ENCODE measurements around the gene ERBB4.

- TF ChIP-seq, protein P1, sequence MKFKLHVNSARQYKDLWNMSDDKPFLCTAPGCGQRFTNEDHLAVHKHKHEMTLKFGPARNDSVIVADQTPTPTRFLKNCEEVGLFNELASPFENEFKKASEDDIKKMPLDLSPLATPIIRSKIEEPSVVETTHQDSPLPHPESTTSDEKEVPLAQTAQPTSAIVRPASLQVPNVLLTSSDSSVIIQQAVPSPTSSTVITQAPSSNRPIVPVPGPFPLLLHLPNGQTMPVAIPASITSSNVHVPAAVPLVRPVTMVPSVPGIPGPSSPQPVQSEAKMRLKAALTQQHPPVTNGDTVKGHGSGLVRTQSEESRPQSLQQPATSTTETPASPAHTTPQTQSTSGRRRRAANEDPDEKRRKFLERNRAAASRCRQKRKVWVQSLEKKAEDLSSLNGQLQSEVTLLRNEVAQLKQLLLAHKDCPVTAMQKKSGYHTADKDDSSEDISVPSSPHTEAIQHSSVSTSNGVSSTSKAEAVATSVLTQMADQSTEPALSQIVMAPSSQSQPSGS (IDR thresholded peaks at IDR 0.05; ENCODE audit: low read length): no peak
- TF ChIP-seq CTCF (IDR thresholded peaks at IDR 0.05; ENCODE audit: control extremely low read depth in 1 of 3, insufficient read depth in 1 of 3, low read depth in 1 of 3, low read length in 3 of 3) (no peak), JUN (IDR thresholded peaks at IDR 0.05; ENCODE audit: low read depth, low read length) (no peak), CHD1 (IDR thresholded peaks at IDR 0.05; ENCODE audit: low read depth, low read length) (no peak), PHF8 (conservative IDR thresholded peaks at IDR 0.05; ENCODE audit: low read depth, low read length) (no peak), CEBPB (IDR thresholded peaks at IDR 0.05; ENCODE audit: low read depth, low read length) (no peak), CHD2 (IDR thresholded peaks at IDR 0.05; ENCODE audit: low read length) (no peak)
- TF ChIP-seq, protein P2, sequence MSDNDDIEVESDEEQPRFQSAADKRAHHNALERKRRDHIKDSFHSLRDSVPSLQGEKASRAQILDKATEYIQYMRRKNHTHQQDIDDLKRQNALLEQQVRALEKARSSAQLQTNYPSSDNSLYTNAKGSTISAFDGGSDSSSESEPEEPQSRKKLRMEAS (IDR thresholded peaks at IDR 0.05): no peak
These were observed 157.0 kb downstream of the ERBB4 start for GRCh38 chr2:212381428-212382102.
